HEK293 (cell line): ENCODE measurements around the gene ACTG1.

ENCODE experiments used
- CTCF ChIP-seq: fragments of 450-650 bp; formaldehyde crosslinking; IDR thresholded peaks from 2 replicates; pipeline ENCODE4 v1.5.1; 2016; ENCODE audit warnings: missing biosample characterization, missing genetic modification characterization
- ZBTB1 ChIP-seq: fragments of 450-650 bp; formaldehyde crosslinking; IDR thresholded peaks from 2 replicates; pipeline ENCODE4 v1.5.1; 2016; ENCODE audit warnings: missing biosample characterization, missing genetic modification characterization
- ZNF292 ChIP-seq: fragments of 450-650 bp; formaldehyde crosslinking; IDR thresholded peaks from 2 replicates; pipeline ENCODE4 v1.5.1; 2016; ENCODE audit warnings: low read depth, missing biosample characterization, missing genetic modification characterization, borderline replicate concordance
- ZNF311 ChIP-seq: fragments of 450-650 bp; formaldehyde crosslinking; IDR thresholded peaks from 2 replicates; pipeline ENCODE4 v1.5.1; 2017; ENCODE audit warnings: missing biosample characterization, missing genetic modification characterization, borderline replicate concordance
- ZNF350 ChIP-seq: fragments of 450-650 bp; formaldehyde crosslinking; IDR thresholded peaks from 2 replicates; pipeline ENCODE4 v1.5.0; 2017; ENCODE audit warnings: missing biosample characterization, mild to moderate bottlenecking, missing genetic modification characterization
- ZNF426 ChIP-seq: fragments of 450-650 bp; formaldehyde crosslinking; IDR thresholded peaks from 2 replicates; pipeline ENCODE4 v1.5.1; 2017; ENCODE audit warnings: missing biosample characterization, missing genetic modification characterization, mild to moderate bottlenecking, inconsistent platforms, moderate library complexity
- ZNF747 ChIP-seq: fragments of 450-650 bp; formaldehyde crosslinking; IDR thresholded peaks from 2 replicates; pipeline ENCODE4 v1.5.1; 2016; ENCODE audit warnings: missing biosample characterization, missing genetic modification characterization

- TF ChIP-seq CTCF (tag by site-specific recombination) (no peak), ZNF426 (tag by site-specific recombination) (no peak), ZNF292 (tag by site-specific recombination) (no peak), ZBTB1 (tag by site-specific recombination) (no peak), ZNF747 (no peak), ZNF311 (tag by site-specific recombination) (no peak), ZNF350 (tag by site-specific recombination) (no peak)
Observed at GRCh38 chr17:81518785-81519283, 6.2 kb upstream of the ACTG1 start.
